Neural cell (in vitro differentiated cells): Measurements from ENCODE around the gene SLC25A11.
A peak's percentile ranks its signal among the peaks of the same experiment; 100 is the strongest.

Experiments used
- CTCF ChIP-seq: fragments of 450-650 bp; IDR thresholded peaks from 2 replicates; pipeline ENCODE4 v1.5.1; 2014; ENCODE audit warnings: antibody characterized with exemption, mild to moderate bottlenecking, moderate library complexity; ENCODE audit not compliant: poor library complexity, severe bottlenecking
- EP300 ChIP-seq: fragments of 450-650 bp; conservative IDR thresholded peaks from 2 replicates; pipeline ENCODE4 v1.6.1; 2014; ENCODE audit warnings: antibody characterized with exemption, mild to moderate bottlenecking, moderate library complexity; ENCODE audit not compliant: poor library complexity, severe bottlenecking
- MXI1 ChIP-seq: fragments of 450-650 bp; conservative IDR thresholded peaks from 2 replicates; pipeline ENCODE4 v1.6.1; 2014; ENCODE audit warnings: antibody characterized with exemption, mild to moderate bottlenecking; ENCODE audit not compliant: poor library complexity, severe bottlenecking
- RAD21 ChIP-seq: fragments of 450-650 bp; conservative IDR thresholded peaks from 2 replicates; pipeline ENCODE4 v1.6.1; 2014; ENCODE audit warnings: antibody characterized with exemption, mild to moderate bottlenecking, moderate library complexity
- SMC3 ChIP-seq: fragments of 450-650 bp; conservative IDR thresholded peaks from 2 replicates; pipeline ENCODE4 v1.6.1; 2014; ENCODE audit warnings: antibody characterized with exemption, mild to moderate bottlenecking, moderate library complexity; ENCODE audit not compliant: poor library complexity
- TAF1 ChIP-seq: IDR thresholded peaks from 2 replicates; pipeline ENCODE4 v1.6.1; 2012; ENCODE audit warnings: low read depth

GRCh38 chr17:4908711-4909496 is 30.9 kb downstream of the SLC25A11 start:
- TF ChIP-seq TAF1 (no peak), RAD21 (peak; percentile 66), CTCF (peak; percentile 74), SMC3 (peak; percentile 69), EP300 (no peak), MXI1 (no peak)
